Measurements from ENCODE around the gene ACTL8.

- no peak for TF ChIP-seq CTCF (conservative IDR thresholded peaks at IDR 0.05 in 1 of 2, IDR thresholded peaks at IDR 0.05 in 1 of 2; ENCODE audit: low read depth in 1 of 2, low read length in 2 of 2)
- TF ChIP-seq EZH2 (IDR thresholded peaks at IDR 0.05; ENCODE audit: low read length, missing control alignments) = no peak
These were observed 40.9 kb downstream of the ACTL8 start for GRCh38 chr1:17795836-17796645.
